GM23338 (cell line): ENCODE measurements around the gene CACNG7. TPM values are rescaled to one million over a fixed set of nuclear protein-coding genes. Genes with fewer than 3 reads are reported as not detected.

Experiments used
- ATAC-seq: fragments of 200-7000 bp; cut with Tn5 transposase; 3 replicates; pipeline ENCODE4 v1.9.1; 2020
- DNase-seq: peaks from one replicate; pipeline ENCODE4 v3.0.0-alpha.2; 2015; ENCODE audit warnings: low spot score
- H2AFZ ChIP-seq: fragments of 200-600 bp; sonication (generic); 2 replicates; pipeline ENCODE4 v1.8.0; 2016; ENCODE audit warnings: antibody characterized with exemption, mild to moderate bottlenecking, moderate library complexity
- H3F3A ChIP-seq: fragments of 200-600 bp; sonication (generic); replicated peaks from 2 replicates; pipeline ENCODE4 v1.8.0; 2017; ENCODE audit warnings: antibody characterized with exemption, mixed run types, low read depth
- H3K27ac ChIP-seq: fragments of 200-600 bp; sonication (generic); 2 replicates; pipeline ENCODE4 v1.6.1; 2016; ENCODE audit warnings: low read depth
- H3K27me3 ChIP-seq: fragments of 200-600 bp; sonication (generic); 2 replicates; pipeline ENCODE4 v1.8.0; 2016; ENCODE audit warnings: mild to moderate bottlenecking, mixed run types, moderate library complexity; ENCODE audit not compliant: insufficient read depth
- H3K36me3 ChIP-seq: fragments of 200-600 bp; sonication (generic); 2 replicates; pipeline ENCODE4 v1.8.0; 2016; ENCODE audit warnings: mild to moderate bottlenecking; ENCODE audit not compliant: insufficient read depth
- H3K4me1 ChIP-seq: fragments of 200-600 bp; sonication (generic); 2 replicates; pipeline ENCODE4 v1.8.0; 2016; ENCODE audit warnings: mild to moderate bottlenecking, moderate library complexity; ENCODE audit not compliant: insufficient read depth
- H3K4me2 ChIP-seq: fragments of 200-600 bp; sonication (generic); 2 replicates; pipeline ENCODE4 v1.7.1; 2017; ENCODE audit warnings: mixed run types
- H3K4me3 ChIP-seq: fragments of 200-600 bp; sonication (generic); 2 replicates; pipeline ENCODE4 v1.6.1; 2016; ENCODE audit warnings: mixed run types
- H3K79me2 ChIP-seq: fragments of 200-600 bp; sonication (generic); replicated peaks from 2 replicates; pipeline ENCODE4 v1.8.0; 2017; ENCODE audit warnings: mild to moderate bottlenecking; ENCODE audit not compliant: insufficient read depth
- H3K9me2 ChIP-seq: fragments of 200-600 bp; sonication (generic); 2 replicates; pipeline ENCODE4 v1.8.0; 2017; ENCODE audit not compliant: insufficient read depth
- H4K20me1 ChIP-seq: fragments of 200-600 bp; sonication (generic); replicated peaks from 2 replicates; pipeline ENCODE4 v1.8.0; 2017; ENCODE audit warnings: mild to moderate bottlenecking; ENCODE audit not compliant: insufficient read depth
- H3K27ac Mint-ChIP-seq: 2 replicates; pipeline ENCODE4 v1.8.0; 2020; ENCODE audit warnings: inconsistent platforms, mild to moderate bottlenecking, moderate library complexity, mixed read lengths
- H3K27me3 Mint-ChIP-seq: 3 replicates; pipeline ENCODE4 v1.8.0; 2022; ENCODE audit warnings: low read depth, mild to moderate bottlenecking, moderate library complexity, mixed read lengths, inconsistent platforms; ENCODE audit not compliant: insufficient read depth, poor library complexity
- H3K36me3 Mint-ChIP-seq: 3 replicates; pipeline ENCODE4 v1.8.0; 2021; ENCODE audit warnings: low read depth, mild to moderate bottlenecking, inconsistent platforms, moderate library complexity, mixed read lengths
- H3K4me1 Mint-ChIP-seq: 3 replicates; pipeline ENCODE4 v1.8.0; 2020; ENCODE audit warnings: mild to moderate bottlenecking, inconsistent platforms, mixed read lengths
- H3K4me3 Mint-ChIP-seq: 3 replicates; pipeline ENCODE4 v1.8.0; 2021; ENCODE audit warnings: moderate library complexity, mild to moderate bottlenecking, inconsistent platforms, mixed read lengths
- H3K9me3 Mint-ChIP-seq: 3 replicates; pipeline ENCODE4 v1.8.0; 2020; ENCODE audit warnings: moderate library complexity, mild to moderate bottlenecking, inconsistent platforms, mixed read lengths
- CREB1 ChIP-seq: fragments of 250-450 bp; sonication (Bioruptor Pico); IDR thresholded peaks from 2 replicates; pipeline ENCODE4 v1.5.0; 2020; ENCODE audit warnings: low read depth, mild to moderate bottlenecking, moderate library complexity
- EZH2 ChIP-seq: fragments of 200-600 bp; sonication (generic); IDR thresholded peaks from one replicate; pipeline ENCODE4 v1.8.0; 2017; ENCODE audit warnings: antibody characterized with exemption, mild to moderate bottlenecking, low read depth; ENCODE audit not compliant: unreplicated experiment
- EZH2phosphoT487 ChIP-seq: fragments of 200-600 bp; sonication (generic); IDR thresholded peaks from one replicate; pipeline ENCODE4 v1.8.1; 2018; ENCODE audit warnings: antibody characterized with exemption; ENCODE audit not compliant: unreplicated experiment
- JUNB ChIP-seq: IDR thresholded peaks from one replicate; pipeline ENCODE4 v1.6.1; 2016; ENCODE audit warnings: antibody characterized with exemption; ENCODE audit not compliant: unreplicated experiment
- NANOG ChIP-seq: IDR thresholded peaks from 2 replicates; pipeline ENCODE4 v1.6.1; 2016; ENCODE audit warnings: antibody characterized with exemption, borderline replicate concordance
- POLR2AphosphoS5 ChIP-seq: IDR thresholded peaks from 2 replicates; pipeline ENCODE4 v1.6.1; 2016; ENCODE audit warnings: antibody characterized with exemption, low read depth
- ZNF114 ChIP-seq: fragments of 250-450 bp; sonication (Bioruptor Pico); IDR thresholded peaks from 2 replicates; pipeline ENCODE4 v1.5.0; 2020; ENCODE audit warnings: mild to moderate bottlenecking, moderate library complexity
- ZNF331 ChIP-seq: fragments of 250-450 bp; sonication (Bioruptor Pico); IDR thresholded peaks from 2 replicates; pipeline ENCODE4 v1.5.0; 2020; ENCODE audit warnings: low read depth, mild to moderate bottlenecking, moderate library complexity
- polyA plus RNA-seq: library from polyadenylated mRNA; unstranded; fragments of >200 nt; fragmentation: Nextera tagmentation; extraction: Ambion mirVana; gene quantifications from 2 replicates; pipeline ENCODE4 v1.2.1, GENCODE V29; 2016
- total RNA-seq: library from RNA; depleted of rRNA; stranded (reverse); fragments of >200 nt; shearing (Covaris generic); gene quantifications from 2 replicates; pipeline ENCODE4 v1.2.3, GENCODE V29; 2014
- TF ChIP-seq, protein P1 (sequence below): fragments of 250-450 bp; sonication (Bioruptor Pico); IDR thresholded peaks from 2 replicates; pipeline ENCODE4 v1.5.0; 2020; ENCODE audit warnings: mild to moderate bottlenecking, moderate library complexity
- TF ChIP-seq, protein P2 (sequence below), 2 experiments: fragments of 200-600 bp in 1 of 2; sonication (generic) in 1 of 2; conservative IDR thresholded peaks; 2 replicates each; pipeline versions ENCODE4 v1.5.1 to v1.6.1; 2016 to 2017; ENCODE audit warnings: antibody characterized with exemption in 2 of 2, low read depth in 2 of 2, mild to moderate bottlenecking in 2 of 2, moderate library complexity in 1 of 2
- TF ChIP-seq, protein P3 (sequence below): IDR thresholded peaks from 2 replicates; pipeline ENCODE4 v1.6.1; 2016; ENCODE audit warnings: antibody characterized with exemption

The CACNG7 gene
- total and polyA plus RNA-seq, 2 experiments from 2014 or later: 9.8 to 15.6 TPM

DNA sequence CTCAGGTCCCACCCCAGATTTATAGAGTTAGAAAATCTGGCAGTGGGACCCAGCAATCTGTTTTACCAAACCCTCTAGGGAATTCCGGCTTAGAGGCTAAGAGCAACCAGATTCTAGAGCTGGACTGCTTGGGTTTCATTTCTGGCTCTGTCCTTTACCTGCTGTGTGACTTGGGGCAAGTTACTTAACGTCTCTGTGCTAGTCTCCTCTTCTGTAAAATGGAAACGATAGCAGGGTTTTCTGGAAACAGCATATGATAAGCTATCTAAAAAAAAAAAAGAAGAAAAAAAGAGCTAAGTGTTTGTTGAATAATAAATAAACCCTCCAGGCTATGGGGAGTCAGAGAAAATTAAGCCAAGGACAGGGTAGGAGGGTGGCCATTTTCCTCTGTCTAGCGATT lies 11.6 kb upstream of the CACNG7 start:
- peaks cover 22% of the 10 kb centered on the region for H3K4me1 ChIP-seq
- H3K9me2 ChIP-seq: no peaks in the 10 kb centered on the region
- no peaks in the 10 kb centered on the region for H3K27me3 ChIP-seq
- H4K20me1 ChIP-seq: no peaks in the 10 kb centered on the region; the same call in 1 of the 2 replicates
- H3K27ac Mint-ChIP-seq: no peak overlapping the region
- H2AFZ ChIP-seq: no peak overlapping the region
- H3K36me3 ChIP-seq: peaks cover 9% of the 10 kb centered on the region; the same call in 1 of the 2 replicates
- no peak overlapping the region; the same call in 1 of the 2 replicates for H3K27ac ChIP-seq
- H3K9me3 Mint-ChIP-seq: no peaks in the 10 kb centered on the region
- peaks cover 22% of the 10 kb centered on the region for H3K36me3 Mint-ChIP-seq
- no peak for TF ChIP-seq CREB1 (CRISPR knock-in tag)
- TF ChIP-seq JUNB: no peak
- TF ChIP-seq, protein P1, sequence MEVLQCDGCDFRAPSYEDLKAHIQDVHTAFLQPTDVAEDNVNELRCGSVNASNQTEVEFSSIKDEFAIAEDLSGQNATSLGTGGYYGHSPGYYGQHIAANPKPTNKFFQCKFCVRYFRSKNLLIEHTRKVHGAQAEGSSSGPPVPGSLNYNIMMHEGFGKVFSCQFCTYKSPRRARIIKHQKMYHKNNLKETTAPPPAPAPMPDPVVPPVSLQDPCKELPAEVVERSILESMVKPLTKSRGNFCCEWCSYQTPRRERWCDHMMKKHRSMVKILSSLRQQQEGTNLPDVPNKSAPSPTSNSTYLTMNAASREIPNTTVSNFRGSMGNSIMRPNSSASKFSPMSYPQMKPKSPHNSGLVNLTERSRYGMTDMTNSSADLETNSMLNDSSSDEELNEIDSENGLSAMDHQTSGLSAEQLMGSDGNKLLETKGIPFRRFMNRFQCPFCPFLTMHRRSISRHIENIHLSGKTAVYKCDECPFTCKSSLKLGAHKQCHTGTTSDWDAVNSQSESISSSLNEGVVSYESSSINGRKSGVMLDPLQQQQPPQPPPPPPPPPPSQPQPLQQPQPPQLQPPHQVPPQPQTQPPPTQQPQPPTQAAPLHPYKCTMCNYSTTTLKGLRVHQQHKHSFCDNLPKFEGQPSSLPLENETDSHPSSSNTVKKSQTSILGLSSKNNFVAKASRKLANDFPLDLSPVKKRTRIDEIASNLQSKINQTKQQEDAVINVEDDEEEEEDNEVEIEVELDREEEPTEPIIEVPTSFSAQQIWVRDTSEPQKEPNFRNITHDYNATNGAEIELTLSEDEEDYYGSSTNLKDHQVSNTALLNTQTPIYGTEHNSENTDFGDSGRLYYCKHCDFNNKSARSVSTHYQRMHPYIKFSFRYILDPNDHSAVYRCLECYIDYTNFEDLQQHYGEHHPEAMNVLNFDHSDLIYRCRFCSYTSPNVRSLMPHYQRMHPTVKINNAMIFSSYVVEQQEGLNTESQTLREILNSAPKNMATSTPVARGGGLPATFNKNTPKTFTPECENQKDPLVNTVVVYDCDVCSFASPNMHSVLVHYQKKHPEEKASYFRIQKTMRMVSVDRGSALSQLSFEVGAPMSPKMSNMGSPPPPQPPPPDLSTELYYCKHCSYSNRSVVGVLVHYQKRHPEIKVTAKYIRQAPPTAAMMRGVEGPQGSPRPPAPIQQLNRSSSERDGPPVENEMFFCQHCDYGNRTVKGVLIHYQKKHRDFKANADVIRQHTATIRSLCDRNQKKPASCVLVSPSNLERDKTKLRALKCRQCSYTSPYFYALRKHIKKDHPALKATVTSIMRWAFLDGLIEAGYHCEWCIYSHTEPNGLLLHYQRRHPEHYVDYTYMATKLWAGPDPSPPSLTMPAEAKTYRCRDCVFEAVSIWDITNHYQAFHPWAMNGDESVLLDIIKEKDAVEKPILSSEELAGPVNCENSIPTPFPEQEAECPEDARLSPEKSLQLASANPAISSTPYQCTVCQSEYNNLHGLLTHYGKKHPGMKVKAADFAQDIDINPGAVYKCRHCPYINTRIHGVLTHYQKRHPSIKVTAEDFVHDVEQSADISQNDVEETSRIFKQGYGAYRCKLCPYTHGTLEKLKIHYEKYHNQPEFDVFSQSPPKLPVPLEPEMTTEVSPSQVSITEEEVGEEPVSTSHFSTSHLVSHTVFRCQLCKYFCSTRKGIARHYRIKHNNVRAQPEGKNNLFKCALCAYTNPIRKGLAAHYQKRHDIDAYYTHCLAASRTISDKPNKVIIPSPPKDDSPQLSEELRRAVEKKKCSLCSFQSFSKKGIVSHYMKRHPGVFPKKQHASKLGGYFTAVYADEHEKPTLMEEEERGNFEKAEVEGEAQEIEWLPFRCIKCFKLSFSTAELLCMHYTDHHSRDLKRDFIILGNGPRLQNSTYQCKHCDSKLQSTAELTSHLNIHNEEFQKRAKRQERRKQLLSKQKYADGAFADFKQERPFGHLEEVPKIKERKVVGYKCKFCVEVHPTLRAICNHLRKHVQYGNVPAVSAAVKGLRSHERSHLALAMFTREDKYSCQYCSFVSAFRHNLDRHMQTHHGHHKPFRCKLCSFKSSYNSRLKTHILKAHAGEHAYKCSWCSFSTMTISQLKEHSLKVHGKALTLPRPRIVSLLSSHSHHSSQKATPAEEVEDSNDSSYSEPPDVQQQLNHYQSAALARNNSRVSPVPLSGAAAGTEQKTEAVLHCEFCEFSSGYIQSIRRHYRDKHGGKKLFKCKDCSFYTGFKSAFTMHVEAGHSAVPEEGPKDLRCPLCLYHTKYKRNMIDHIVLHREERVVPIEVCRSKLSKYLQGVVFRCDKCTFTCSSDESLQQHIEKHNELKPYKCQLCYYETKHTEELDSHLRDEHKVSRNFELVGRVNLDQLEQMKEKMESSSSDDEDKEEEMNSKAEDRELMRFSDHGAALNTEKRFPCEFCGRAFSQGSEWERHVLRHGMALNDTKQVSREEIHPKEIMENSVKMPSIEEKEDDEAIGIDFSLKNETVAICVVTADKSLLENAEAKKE: no peak
- TF ChIP-seq NANOG: no peak
- TF ChIP-seq ZNF331 (CRISPR knock-in tag): no peak
- TF ChIP-seq POLR2AphosphoS5: no peak
- TF ChIP-seq, protein P2, sequence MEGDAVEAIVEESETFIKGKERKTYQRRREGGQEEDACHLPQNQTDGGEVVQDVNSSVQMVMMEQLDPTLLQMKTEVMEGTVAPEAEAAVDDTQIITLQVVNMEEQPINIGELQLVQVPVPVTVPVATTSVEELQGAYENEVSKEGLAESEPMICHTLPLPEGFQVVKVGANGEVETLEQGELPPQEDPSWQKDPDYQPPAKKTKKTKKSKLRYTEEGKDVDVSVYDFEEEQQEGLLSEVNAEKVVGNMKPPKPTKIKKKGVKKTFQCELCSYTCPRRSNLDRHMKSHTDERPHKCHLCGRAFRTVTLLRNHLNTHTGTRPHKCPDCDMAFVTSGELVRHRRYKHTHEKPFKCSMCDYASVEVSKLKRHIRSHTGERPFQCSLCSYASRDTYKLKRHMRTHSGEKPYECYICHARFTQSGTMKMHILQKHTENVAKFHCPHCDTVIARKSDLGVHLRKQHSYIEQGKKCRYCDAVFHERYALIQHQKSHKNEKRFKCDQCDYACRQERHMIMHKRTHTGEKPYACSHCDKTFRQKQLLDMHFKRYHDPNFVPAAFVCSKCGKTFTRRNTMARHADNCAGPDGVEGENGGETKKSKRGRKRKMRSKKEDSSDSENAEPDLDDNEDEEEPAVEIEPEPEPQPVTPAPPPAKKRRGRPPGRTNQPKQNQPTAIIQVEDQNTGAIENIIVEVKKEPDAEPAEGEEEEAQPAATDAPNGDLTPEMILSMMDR (conservative IDR thresholded peaks at IDR 0.05; ENCODE audit: low read depth in 2 of 2): no peak
- no peak for TF ChIP-seq EZH2phosphoT487
- no peak for TF ChIP-seq ZNF114 (CRISPR knock-in tag)
- TF ChIP-seq, protein P3, sequence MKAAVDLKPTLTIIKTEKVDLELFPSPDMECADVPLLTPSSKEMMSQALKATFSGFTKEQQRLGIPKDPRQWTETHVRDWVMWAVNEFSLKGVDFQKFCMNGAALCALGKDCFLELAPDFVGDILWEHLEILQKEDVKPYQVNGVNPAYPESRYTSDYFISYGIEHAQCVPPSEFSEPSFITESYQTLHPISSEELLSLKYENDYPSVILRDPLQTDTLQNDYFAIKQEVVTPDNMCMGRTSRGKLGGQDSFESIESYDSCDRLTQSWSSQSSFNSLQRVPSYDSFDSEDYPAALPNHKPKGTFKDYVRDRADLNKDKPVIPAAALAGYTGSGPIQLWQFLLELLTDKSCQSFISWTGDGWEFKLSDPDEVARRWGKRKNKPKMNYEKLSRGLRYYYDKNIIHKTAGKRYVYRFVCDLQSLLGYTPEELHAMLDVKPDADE: no peak
- TF ChIP-seq EZH2: no peak
- H3K27me3 Mint-ChIP-seq: peaks cover 28% of the 10 kb centered on the region
- H3K4me3 Mint-ChIP-seq: peak overlapping the region; percentile 76; the same call in 1 of the 3 replicates
- H3K4me2 ChIP-seq: peak overlapping the region; percentile 99
- ATAC-seq (no peak), DNase-seq (no peak)
- H3K79me2 ChIP-seq: no peaks in the 10 kb centered on the region
- peaks cover 28% of the 10 kb centered on the region; the same call in 1 of the 2 replicates for H3F3A ChIP-seq
- H3K4me1 Mint-ChIP-seq: peaks cover 38% of the 10 kb centered on the region
- peak overlapping the region; percentile 80 for H3K4me3 ChIP-seq
